ENCODE data around the gene UNC45A. TPM values are rescaled to one million over a fixed set of nuclear protein-coding genes. Genes with fewer than 3 reads are reported as not detected.

Gene UNC45A
- total RNA-seq, 1 experiment from 2014 or later: 101 TPM

- Mint-ChIP-seq H3K36me3 (peaks cover 77% of the 10 kb centered on the region), H3K4me1 (no peaks in the 10 kb centered on the region), H3K27ac (no peak overlapping the region), H3K27me3 (ENCODE audit: low read depth) (no peaks in the 10 kb centered on the region), H3K4me3 (no peak overlapping the region), H3K9me3 (no peaks in the 10 kb centered on the region)
- DNase-seq (ENCODE audit: low spot score) (no peak), ATAC-seq (no peak)
- ChIA-PET POLR2A (interaction anchor here (0.6 kb wide), 1 partner anchor 425 kb away, joined by 4 read pairs; no protein-coding TSS in a partner anchor), CTCF (interaction anchor here (2.4 to 6.2 kb wide), 2 partner anchors 11 to 65 kb away, joined by 6 to 50 read pairs; no protein-coding TSS in a partner anchor)
- no peak for TF ChIP-seq ZNF121 (CRISPR knock-in tag; IDR thresholded peaks at IDR 0.05)
- no peak for TF ChIP-seq ETV6 (CRISPR knock-in tag; IDR thresholded peaks at IDR 0.05)
- TF ChIP-seq JAZF1 (CRISPR knock-in tag; IDR thresholded peaks at IDR 0.05): no peak
- TF ChIP-seq GRHL2 (CRISPR knock-in tag; IDR thresholded peaks at IDR 0.05; ENCODE audit: insufficient replicate concordance, severe bottlenecking): no peak
- no peak for TF ChIP-seq SOX15 (CRISPR knock-in tag; IDR thresholded peaks at IDR 0.05)
- TF ChIP-seq ATF2 (CRISPR knock-in tag; IDR thresholded peaks at IDR 0.05; ENCODE audit: borderline replicate concordance, low read depth): no peak
- no peak for TF ChIP-seq PRRX2 (CRISPR knock-in tag; IDR thresholded peaks at IDR 0.05)
- no peak for TF ChIP-seq ZNF425 (CRISPR knock-in tag; conservative IDR thresholded peaks at IDR 0.05)
- TF ChIP-seq TP53 (CRISPR knock-in tag; IDR thresholded peaks at IDR 0.05): no peak
- no peak for TF ChIP-seq NFATC4 (CRISPR knock-in tag; IDR thresholded peaks at IDR 0.05)
- TF ChIP-seq TCF7 (CRISPR knock-in tag; IDR thresholded peaks at IDR 0.05; ENCODE audit: low read depth): no peak
- TF ChIP-seq, protein P1, sequence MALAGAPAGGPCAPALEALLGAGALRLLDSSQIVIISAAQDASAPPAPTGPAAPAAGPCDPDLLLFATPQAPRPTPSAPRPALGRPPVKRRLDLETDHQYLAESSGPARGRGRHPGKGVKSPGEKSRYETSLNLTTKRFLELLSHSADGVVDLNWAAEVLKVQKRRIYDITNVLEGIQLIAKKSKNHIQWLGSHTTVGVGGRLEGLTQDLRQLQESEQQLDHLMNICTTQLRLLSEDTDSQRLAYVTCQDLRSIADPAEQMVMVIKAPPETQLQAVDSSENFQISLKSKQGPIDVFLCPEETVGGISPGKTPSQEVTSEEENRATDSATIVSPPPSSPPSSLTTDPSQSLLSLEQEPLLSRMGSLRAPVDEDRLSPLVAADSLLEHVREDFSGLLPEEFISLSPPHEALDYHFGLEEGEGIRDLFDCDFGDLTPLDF (CRISPR knock-in tag; IDR thresholded peaks at IDR 0.05): no peak
- TF ChIP-seq ZNF396 (CRISPR knock-in tag; IDR thresholded peaks at IDR 0.05; ENCODE audit: borderline replicate concordance): no peak
- TF ChIP-seq ZNF416 (CRISPR knock-in tag; IDR thresholded peaks at IDR 0.05): no peak
- TF ChIP-seq NFE2L1 (CRISPR knock-in tag; IDR thresholded peaks at IDR 0.05): no peak
- no peak for TF ChIP-seq HMGXB4 (CRISPR knock-in tag; IDR thresholded peaks at IDR 0.05)
- no peak for TF ChIP-seq TEAD1 (CRISPR knock-in tag; IDR thresholded peaks at IDR 0.05)
- TF ChIP-seq MAX (CRISPR knock-in tag; IDR thresholded peaks at IDR 0.05): no peak
- TF ChIP-seq EMX1 (CRISPR knock-in tag; IDR thresholded peaks at IDR 0.05): no peak
- TF ChIP-seq SMAD4 (CRISPR knock-in tag; IDR thresholded peaks at IDR 0.05): no peak
These were observed 33.3 kb downstream of the UNC45A start for GRCh38 chr15:90968434-90968833.

GRCh38 chr15:90970274-90970673 is 35.2 kb downstream of the UNC45A start:
- DNase-seq (ENCODE audit: low spot score): no peak
- TF ChIP-seq, protein P2, sequence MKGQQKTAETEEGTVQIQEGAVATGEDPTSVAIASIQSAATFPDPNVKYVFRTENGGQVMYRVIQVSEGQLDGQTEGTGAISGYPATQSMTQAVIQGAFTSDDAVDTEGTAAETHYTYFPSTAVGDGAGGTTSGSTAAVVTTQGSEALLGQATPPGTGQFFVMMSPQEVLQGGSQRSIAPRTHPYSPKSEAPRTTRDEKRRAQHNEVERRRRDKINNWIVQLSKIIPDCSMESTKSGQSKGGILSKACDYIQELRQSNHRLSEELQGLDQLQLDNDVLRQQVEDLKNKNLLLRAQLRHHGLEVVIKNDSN (CRISPR knock-in tag; IDR thresholded peaks at IDR 0.05): no peak
- TF ChIP-seq PRRX2 (CRISPR knock-in tag; IDR thresholded peaks at IDR 0.05) (no peak), ETV6 (CRISPR knock-in tag; IDR thresholded peaks at IDR 0.05) (no peak), GTF2I (CRISPR knock-in tag; conservative IDR thresholded peaks at IDR 0.05) (no peak)
- no peak for ATAC-seq
- H3K4me1 Mint-ChIP-seq: no peaks in the 10 kb centered on the region
- H3K27me3 Mint-ChIP-seq (ENCODE audit: low read depth): no peaks in the 10 kb centered on the region
- no peak overlapping the region for H3K4me3 Mint-ChIP-seq
- H3K9me3 Mint-ChIP-seq: no peaks in the 10 kb centered on the region
- peaks cover 79% of the 10 kb centered on the region for H3K36me3 Mint-ChIP-seq
- POLR2A ChIA-PET: no interaction called here
- H3K27ac Mint-ChIP-seq: no peak overlapping the region
- CTCF ChIA-PET: interaction anchor here (0.6 to 6.2 kb wide), 3 partner anchors 13 to 63 kb away, joined by 3 to 50 read pairs (median 5); partner anchors contain the start of gene UNC45A

All from WTC11 (cell line).